Neural progenitor cell (in vitro differentiated cells): Measurements from ENCODE around the gene ABHD11. TPM values are rescaled to one million over a fixed set of nuclear protein-coding genes. Genes with fewer than 3 reads are reported as not detected.

Experiments used
- DNase-seq: peaks from one replicate; pipeline ENCODE4 v3.0.0-alpha.2; 2016; ENCODE audit warnings: low spot score
- H2AFZ ChIP-seq: fragments of 200-600 bp; sonication (generic); replicated peaks from 2 replicates; pipeline ENCODE4 v1.6.1; 2016; ENCODE audit warnings: antibody characterized with exemption
- H3F3A ChIP-seq: fragments of 200-600 bp; sonication (generic); 2 replicates; pipeline ENCODE4 v1.6.1; 2016; ENCODE audit warnings: antibody characterized with exemption, low read depth
- H3K27ac ChIP-seq: fragments of 200-600 bp; sonication (generic); 2 replicates; pipeline ENCODE4 v1.5.1; 2016; ENCODE audit warnings: mild to moderate bottlenecking
- H3K27me3 ChIP-seq: fragments of 200-600 bp; sonication (generic); 2 replicates; pipeline ENCODE4 v1.6.1; 2016; ENCODE audit warnings: mild to moderate bottlenecking, moderate library complexity
- H3K36me3 ChIP-seq: fragments of 200-600 bp; sonication (generic); 2 replicates; pipeline ENCODE4 v1.5.1; 2016
- H3K4me1 ChIP-seq: fragments of 200-600 bp; sonication (generic); 2 replicates; pipeline ENCODE4 v1.6.1; 2016; ENCODE audit warnings: mixed run types
- H3K4me2 ChIP-seq: fragments of 200-600 bp; sonication (generic); 2 replicates; pipeline ENCODE4 v1.6.1; 2016
- H3K4me3 ChIP-seq: fragments of 200-600 bp; sonication (generic); 2 replicates; pipeline ENCODE4 v1.5.1; 2016
- H3K79me2 ChIP-seq: fragments of 200-600 bp; sonication (generic); 2 replicates; pipeline ENCODE4 v1.6.1; 2016; ENCODE audit warnings: low read depth
- H3K9ac ChIP-seq: fragments of 200-600 bp; sonication (generic); 2 replicates; pipeline ENCODE4 v1.6.1; 2016
- H3K9me3 ChIP-seq: fragments of 200-600 bp; sonication (generic); 2 replicates; pipeline ENCODE4 v1.5.1; 2016; ENCODE audit warnings: low read depth
- H4K20me1 ChIP-seq: fragments of 200-600 bp; sonication (generic); 2 replicates; pipeline ENCODE4 v1.6.1; 2016; ENCODE audit warnings: low read depth
- H3K27ac Mint-ChIP-seq: 3 replicates; pipeline ENCODE4 v1.8.0; 2021; ENCODE audit warnings: mixed read lengths
- H3K27me3 Mint-ChIP-seq: 2 replicates; pipeline ENCODE4 v1.8.0; 2022; ENCODE audit warnings: low read depth, mild to moderate bottlenecking, inconsistent platforms, moderate library complexity, mixed read lengths; ENCODE audit not compliant: insufficient read depth
- H3K36me3 Mint-ChIP-seq: 3 replicates; pipeline ENCODE4 v1.8.0; 2021; ENCODE audit warnings: mixed read lengths
- H3K4me1 Mint-ChIP-seq: 3 replicates; pipeline ENCODE4 v1.8.0; 2021; ENCODE audit warnings: mixed read lengths
- H3K4me3 Mint-ChIP-seq: 3 replicates; pipeline ENCODE4 v1.8.0; 2021; ENCODE audit warnings: mild to moderate bottlenecking, moderate library complexity, mixed read lengths
- H3K9me3 Mint-ChIP-seq: 3 replicates; pipeline ENCODE4 v1.8.0; 2020; ENCODE audit warnings: mixed read lengths
- CTCF ChIP-seq: fragments of 200-600 bp; sonication (generic); IDR thresholded peaks from 2 replicates; pipeline ENCODE4 v1.5.1; 2017; ENCODE audit warnings: antibody characterized with exemption, mild to moderate bottlenecking
- EZH2 ChIP-seq: fragments of 200-600 bp; sonication (generic); IDR thresholded peaks from 2 replicates; pipeline ENCODE4 v1.6.1; 2017; ENCODE audit warnings: antibody characterized with exemption, mild to moderate bottlenecking, moderate library complexity
- EZH2phosphoT487 ChIP-seq: fragments of 200-600 bp; sonication (generic); IDR thresholded peaks from 2 replicates; pipeline ENCODE4 v1.6.1; 2017; ENCODE audit warnings: antibody characterized with exemption
- total RNA-seq: library from RNA; depleted of rRNA; stranded (reverse); fragments of >200 nt; gene quantifications from 2 replicates; pipeline ENCODE4 v1.2.3, GENCODE V29; 2015; ENCODE audit warnings: low replicate concordance

Gene ABHD11
- total RNA-seq, 1 donor from 2014 or later = 9.3 TPM

DNA sequence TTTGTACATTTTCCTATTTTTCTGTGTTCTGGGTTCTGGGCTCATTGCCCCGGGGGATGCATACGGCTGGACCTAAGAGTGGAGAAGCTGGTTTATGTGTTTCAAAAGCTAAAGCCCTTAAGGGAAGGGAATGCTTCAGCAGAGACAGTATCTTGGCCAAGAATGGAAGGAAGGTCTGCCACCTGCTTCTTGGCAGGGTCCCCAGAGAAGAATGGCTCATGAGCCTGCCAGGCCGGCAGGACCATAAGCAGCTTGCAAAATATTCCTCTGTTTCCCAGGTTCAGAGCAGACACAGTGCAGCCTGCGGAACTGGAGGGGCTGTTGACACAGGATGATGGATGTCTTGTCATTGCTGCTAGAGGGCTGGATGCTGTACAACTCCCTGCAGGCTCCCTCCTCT is 7.8 kb upstream of the ABHD11 start:
- Histone ChIP-seq H3K9me3 (no peaks in the 10 kb centered on the region), H3K4me1 (peaks cover 39% of the 10 kb centered on the region), H3F3A (peaks cover 37% of the 10 kb centered on the region), H3K4me3 (no peak overlapping the region), H3K79me2 (no peaks in the 10 kb centered on the region), H4K20me1 (no peaks in the 10 kb centered on the region), H3K27ac (no peak overlapping the region), H3K36me3 (no peaks in the 10 kb centered on the region), H2AFZ (no peak overlapping the region), H3K4me2 (no peak overlapping the region), H3K27me3 (no peaks in the 10 kb centered on the region), H3K9ac (no peak overlapping the region)
- peaks cover 38% of the 10 kb centered on the region for H3K4me1 Mint-ChIP-seq
- H3K27me3 Mint-ChIP-seq = peaks cover 17% of the 10 kb centered on the region
- H3K9me3 Mint-ChIP-seq = peaks cover 5% of the 10 kb centered on the region
- peaks cover 3% of the 10 kb centered on the region for H3K36me3 Mint-ChIP-seq
- TF ChIP-seq EZH2phosphoT487 (no peak), CTCF (no peak), EZH2 (no peak)
- H3K4me3 Mint-ChIP-seq = no peak overlapping the region
- peak overlapping the region; percentile 34 for H3K27ac Mint-ChIP-seq
- no peak for DNase-seq

DNA sequence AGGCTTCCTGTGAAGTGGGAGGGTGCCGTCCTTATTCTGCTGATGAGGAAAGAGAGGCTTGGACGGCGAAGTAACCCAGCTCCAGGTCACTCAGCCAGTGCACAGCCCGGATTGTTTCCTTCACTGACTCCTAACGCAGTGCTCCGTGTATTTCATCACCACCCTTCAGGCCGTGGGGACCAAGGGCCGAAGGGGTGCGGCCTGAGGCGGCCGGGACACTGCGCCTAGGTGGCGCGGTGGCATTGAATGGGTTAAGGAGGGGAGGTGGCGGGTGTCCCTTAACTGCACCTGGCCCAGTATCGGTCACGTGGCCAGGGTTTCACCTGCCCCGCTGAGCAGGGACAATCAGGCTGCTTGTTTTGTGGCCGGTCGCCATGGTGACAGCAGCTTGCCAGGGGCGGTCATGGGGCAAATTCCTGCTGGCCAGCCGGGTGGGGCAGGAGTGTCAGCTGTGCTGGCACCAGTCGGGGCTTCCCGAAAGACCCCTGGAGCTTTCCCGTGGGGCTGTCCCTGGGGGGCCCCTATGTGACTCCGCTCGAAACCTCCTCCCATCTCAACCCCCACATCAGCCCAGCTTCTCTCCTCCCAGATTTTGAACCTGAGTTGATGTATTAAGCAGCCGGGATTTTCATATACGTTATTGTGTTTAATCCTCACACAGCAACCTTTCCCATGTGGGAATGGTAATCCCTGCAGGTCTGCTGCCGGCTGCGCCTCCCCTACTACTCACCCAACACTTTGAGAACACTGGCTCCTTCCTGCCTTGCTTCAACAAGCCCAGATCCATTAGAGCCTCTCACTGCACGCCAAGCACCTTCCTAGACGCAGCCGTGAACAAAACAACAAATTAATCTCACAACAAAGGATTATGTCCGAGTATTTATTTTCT is 4.4 kb upstream of the ABHD11 start:
- Histone ChIP-seq H3F3A (peaks cover 54% of the 10 kb centered on the region), H3K27me3 (no peaks in the 10 kb centered on the region), H3K36me3 (no peaks in the 10 kb centered on the region), H3K4me3 (peak overlapping the region; percentile 31), H3K4me2 (peak overlapping the region; percentile 76), H3K79me2 (no peaks in the 10 kb centered on the region), H3K9me3 (no peaks in the 10 kb centered on the region), H4K20me1 (no peaks in the 10 kb centered on the region), H3K4me1 (peaks cover 36% of the 10 kb centered on the region), H2AFZ (no peak overlapping the region), H3K9ac (no peak overlapping the region), H3K27ac (peak overlapping the region; percentile 86)
- TF ChIP-seq EZH2phosphoT487 = no peak
- no peak for TF ChIP-seq EZH2
- no peak for TF ChIP-seq CTCF
- peak overlapping the region; percentile 71 for H3K4me3 Mint-ChIP-seq
- peak overlapping the region; percentile 97 for H3K27ac Mint-ChIP-seq
- H3K4me1 Mint-ChIP-seq = peaks cover 36% of the 10 kb centered on the region
- no peaks in the 10 kb centered on the region for H3K9me3 Mint-ChIP-seq
- peaks cover 21% of the 10 kb centered on the region for H3K27me3 Mint-ChIP-seq
- H3K36me3 Mint-ChIP-seq = no peaks in the 10 kb centered on the region
- peak; percentile 96 for DNase-seq

DNA sequence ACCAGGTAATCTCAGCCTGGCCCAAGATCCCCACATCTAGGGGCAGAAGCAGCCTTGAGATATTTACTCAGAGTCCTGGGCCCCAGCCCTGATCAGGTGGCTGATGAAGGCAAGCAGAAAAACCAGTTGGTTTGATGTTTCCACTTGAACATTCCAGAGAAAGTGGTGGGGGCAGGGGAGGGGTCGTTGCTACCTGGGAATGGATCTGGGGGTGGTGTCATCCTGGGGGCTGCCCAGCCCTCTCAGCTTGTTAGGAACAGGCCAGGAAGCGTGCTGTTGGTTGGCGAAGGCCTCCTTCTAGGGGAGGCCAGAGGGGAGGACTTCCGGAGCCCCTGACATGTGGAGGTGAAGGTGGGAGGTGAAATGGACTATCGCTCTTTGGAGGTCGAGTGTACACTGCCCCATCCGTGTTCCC is 3.7 kb upstream of the ABHD11 start:
- Mint-ChIP-seq H3K36me3 (no peaks in the 10 kb centered on the region), H3K4me3 (peak overlapping the region; percentile 71), H3K9me3 (no peaks in the 10 kb centered on the region), H3K27me3 (peaks cover 24% of the 10 kb centered on the region), H3K4me1 (peaks cover 43% of the 10 kb centered on the region), H3K27ac (peak overlapping the region; percentile 97)
- Histone ChIP-seq H3K27ac (peak overlapping the region; percentile 69), H3K79me2 (peaks cover 5% of the 10 kb centered on the region), H3K9ac (no peak overlapping the region), H3K4me2 (peak overlapping the region; percentile 76), H2AFZ (no peak overlapping the region), H3K4me3 (peak overlapping the region; percentile 31), H3K36me3 (no peaks in the 10 kb centered on the region), H4K20me1 (peaks cover 6% of the 10 kb centered on the region), H3K4me1 (peaks cover 36% of the 10 kb centered on the region), H3K27me3 (no peaks in the 10 kb centered on the region), H3K9me3 (no peaks in the 10 kb centered on the region), H3F3A (peaks cover 54% of the 10 kb centered on the region)
- DNase-seq = peak; percentile 38
- TF ChIP-seq CTCF = no peak
- TF ChIP-seq EZH2 = no peak
- no peak for TF ChIP-seq EZH2phosphoT487
